Measurements from ENCODE around the gene ERGIC2.
"Not testable (repeated sequence)": the region's sequence is repeated elsewhere in the genome, so short reads cannot be mapped to it uniquely, and the experiment has no call there.

Gene ERGIC2

DNA sequence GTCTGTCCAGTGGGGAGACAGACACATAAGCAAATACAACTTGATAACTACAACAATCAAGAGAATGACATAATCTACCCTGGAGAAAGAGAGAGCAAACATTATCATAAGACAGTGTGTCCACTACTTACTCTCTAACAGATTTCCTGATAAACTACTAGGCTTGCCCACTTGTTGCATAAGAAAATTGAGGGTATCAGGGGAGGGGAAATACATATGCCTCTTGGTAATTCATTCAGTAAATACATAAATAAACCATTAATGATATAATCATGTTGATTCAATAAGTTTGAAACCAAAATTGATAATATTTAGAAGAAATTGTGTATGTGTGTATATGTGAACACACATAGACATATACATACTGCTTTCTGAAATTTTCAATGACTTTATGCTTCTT, 76.6 kb downstream of the ERGIC2 start:
- DNase-seq (ENCODE audit: low read depth in 2 of 2) = no peak

- no peak for DNase-seq (ENCODE audit: low read depth in 2 of 2)
Measured at GRCh38 chr12:29301114-29301513, 79.9 kb downstream of the ERGIC2 start.

GRCh38 chr12:29299633-29300032, 81.3 kb downstream of the ERGIC2 start:
- no peak for DNase-seq (ENCODE audit: low read depth in 2 of 2)

DNA sequence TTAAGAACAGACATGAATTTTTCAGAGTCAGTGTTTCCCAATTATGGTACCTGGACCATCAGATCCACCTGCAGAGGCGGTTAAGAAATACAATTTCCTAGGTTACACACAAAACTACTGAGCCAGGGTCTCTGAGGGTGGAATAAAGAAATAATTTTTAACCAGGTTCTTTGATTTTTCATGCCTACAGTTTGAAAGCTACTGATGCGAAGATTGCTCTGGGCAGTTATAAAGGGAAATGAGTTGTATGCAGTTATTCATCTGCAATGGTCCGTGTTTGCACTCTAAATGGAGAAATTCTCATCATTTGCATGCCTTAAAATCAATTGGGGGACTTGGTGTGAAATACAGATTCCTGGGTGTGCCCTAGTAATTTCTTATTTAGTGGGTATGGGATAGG, 89.7 kb downstream of the ERGIC2 start:
- no peak for DNase-seq (ENCODE audit: low read depth in 2 of 2)

GRCh38 chr12:29290475-29290874, 90.5 kb downstream of the ERGIC2 start:
- DNase-seq (ENCODE audit: low read depth in 2 of 2) = not testable (repeated sequence)

DNA sequence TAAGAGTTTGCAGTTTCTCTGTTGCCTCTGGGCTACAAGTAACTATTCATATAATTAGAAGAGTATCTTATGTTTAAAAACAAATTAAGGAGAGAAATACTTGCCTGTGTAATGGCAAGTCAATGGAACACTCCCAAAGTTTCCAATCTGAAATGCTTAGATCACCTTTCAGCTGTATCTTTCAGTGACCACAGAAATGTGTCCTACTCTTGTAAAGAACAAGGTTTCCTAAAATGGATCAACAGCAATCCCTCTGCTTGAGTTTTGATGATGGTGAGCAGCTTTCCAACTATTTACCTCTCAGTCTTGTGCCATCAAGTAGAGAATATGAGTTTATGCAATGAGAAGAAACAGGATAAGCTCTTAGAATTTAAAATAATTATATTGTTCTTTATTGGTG, 92.9 kb downstream of the ERGIC2 start:
- no peak for DNase-seq (ENCODE audit: low read depth in 2 of 2)

- no peak for DNase-seq (ENCODE audit: low read depth in 2 of 2)
Measured at GRCh38 chr12:29287622-29288021, 93.3 kb downstream of the ERGIC2 start.
